Amygdala (tissue), 56 donors: ENCODE measurements around the gene ACTG1.

Source experiments
- DNase-seq, 56 donors: peaks; one replicate each; lab custom pipeline; 2025; lab: John Stamatoyannopoulos, UW

Gene ACTG1

GRCh38 chr17:81470270-81470943 is 42.2 kb downstream of the ACTG1 start:
- peak in 5 of 56 donors; percentile 5 to 21 (median 19) for DNase-seq

GRCh38 chr17:81469266-81469665 is 43.3 kb downstream of the ACTG1 start:
- DNase-seq: no peak

- peak in 2 of 56 donors; percentile 9 to 43 for DNase-seq
These were observed 43.9 kb downstream of the ACTG1 start for GRCh38 chr17:81468770-81469121.

GRCh38 chr17:81468111-81468769 is 44.4 kb downstream of the ACTG1 start:
- peak in 1 of 56 donors; percentile 8 for DNase-seq

- DNase-seq: no peak
These were observed 45.8 kb downstream of the ACTG1 start for GRCh38 chr17:81466564-81467472.

- no peak for DNase-seq
These were observed 46.7 kb downstream of the ACTG1 start for GRCh38 chr17:81465910-81466309.

- DNase-seq: no peak
These were observed 48.0 kb downstream of the ACTG1 start for GRCh38 chr17:81464586-81464985.

GRCh38 chr17:81463506-81463905 is 49.1 kb downstream of the ACTG1 start:
- DNase-seq: no peak

- no peak for DNase-seq
These were observed 50.0 kb downstream of the ACTG1 start for GRCh38 chr17:81462506-81463125.

GRCh38 chr17:81461607-81462500 is 50.7 kb downstream of the ACTG1 start:
- DNase-seq: no peak

GRCh38 chr17:81460856-81461460 is 51.6 kb downstream of the ACTG1 start:
- DNase-seq: no peak
